Measurements from ENCODE around the gene ERG28.

ERG28 gene

GRCh38 chr14:75662966-75663365 lies 2.3 kb upstream of the ERG28 start:
- in situ Hi-C loops (cut with MboI; ENCODE audit: low sequenced_read_pairs): loop anchor here (25.0 kb wide), 1 partner anchor 351 kb away; no protein-coding TSS in a partner anchor

DNA sequence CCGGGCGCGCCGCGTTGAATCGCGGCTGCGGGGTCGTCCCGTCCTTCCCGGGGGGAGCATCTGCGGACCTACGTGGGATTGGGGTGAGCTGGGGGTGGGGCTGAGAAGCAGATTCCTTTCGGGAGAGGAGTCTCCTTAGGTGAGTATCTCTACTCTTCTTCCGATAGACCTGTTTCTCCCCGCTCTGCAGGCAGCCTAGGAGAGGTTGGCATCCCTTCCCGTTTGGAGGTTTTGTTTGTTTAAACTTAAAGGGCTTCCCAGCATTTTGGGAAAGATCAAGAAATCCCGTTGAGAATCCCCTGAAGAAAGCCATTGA lies 781 bp upstream of the ERG28 start:
- in situ Hi-C loops (cut with MboI; ENCODE audit: low sequenced_read_pairs): loop anchor here (25.0 kb wide), 1 partner anchor 349 kb away; no protein-coding TSS in a partner anchor

- in situ Hi-C loops (cut with MboI; ENCODE audit: low sequenced_read_pairs): loop anchor here (25.0 kb wide), 1 partner anchor 348 kb away; no protein-coding TSS in a partner anchor
Measured at GRCh38 chr14:75660238-75660629, 442 bp downstream of the ERG28 start.

DNA sequence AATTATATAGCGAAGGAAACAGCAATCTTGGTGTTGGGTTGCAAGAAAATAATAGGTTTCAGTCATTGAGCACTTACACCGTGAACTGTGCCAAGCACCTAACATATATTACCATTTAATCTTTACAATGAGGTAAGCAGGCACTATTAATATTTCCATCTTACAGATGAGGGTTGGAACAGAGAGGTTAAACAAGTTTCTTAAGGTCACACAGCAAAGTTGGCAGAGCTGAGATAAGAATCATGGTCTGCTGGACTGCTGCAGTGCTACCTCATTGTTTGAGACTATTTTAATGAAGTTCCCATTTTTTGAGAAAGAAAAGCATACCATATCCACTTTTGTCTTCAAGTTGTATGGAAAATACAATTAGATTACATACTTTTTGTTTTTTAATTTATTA lies 1.7 kb downstream of the ERG28 start:
- in situ Hi-C loops (cut with MboI; ENCODE audit: low sequenced_read_pairs): loop anchor here (10.0 to 25.0 kb wide), 2 partner anchors 84 to 347 kb away; partner anchors contain the start of gene FLVCR2

- in situ Hi-C loops (cut with MboI; ENCODE audit: low sequenced_read_pairs): loop anchor here (10.0 to 25.0 kb wide), 2 partner anchors 83 to 345 kb away; partner anchors contain the start of gene FLVCR2
Measured at GRCh38 chr14:75657331-75657730, 3.3 kb downstream of the ERG28 start.

- in situ Hi-C loops (cut with MboI; ENCODE audit: low sequenced_read_pairs): loop anchor here (10.0 to 25.0 kb wide), 2 partner anchors 80 to 343 kb away; partner anchors contain the start of gene FLVCR2
Measured at GRCh38 chr14:75655235-75655634, 5.4 kb downstream of the ERG28 start.

DNA sequence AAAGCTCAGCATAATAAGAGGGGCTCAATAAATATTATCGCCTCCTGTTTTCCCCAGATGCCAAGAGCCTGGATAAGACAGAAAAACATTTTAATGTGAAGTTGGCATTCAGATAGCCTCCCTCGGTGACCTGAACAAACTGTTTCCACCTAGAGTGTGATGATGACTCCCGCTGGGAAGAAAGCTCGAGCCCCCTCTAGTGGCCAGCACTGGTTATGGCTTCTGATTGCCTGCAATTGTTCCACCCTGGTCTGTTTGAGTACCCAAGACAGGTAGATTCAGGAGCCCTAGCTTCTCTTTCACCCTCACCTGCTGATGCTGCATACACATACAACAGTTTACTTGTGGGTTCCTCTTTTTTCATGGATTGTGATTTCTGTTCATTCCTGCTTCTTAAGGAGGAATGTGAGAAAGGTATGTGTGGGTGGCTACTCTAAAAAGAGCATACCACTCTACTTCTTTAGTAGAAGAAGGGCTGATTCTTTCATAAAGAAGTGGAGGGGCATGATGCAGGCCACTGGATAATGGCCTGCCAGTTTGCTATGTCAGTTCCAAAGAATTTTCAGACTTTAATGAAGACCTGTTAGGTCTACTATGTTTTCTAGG lies 6.4 kb downstream of the ERG28 start:
- in situ Hi-C loops (cut with MboI; ENCODE audit: low sequenced_read_pairs): loop anchor here (10.0 to 25.0 kb wide), 2 partner anchors 79 to 342 kb away; partner anchors contain the start of gene FLVCR2

DNA sequence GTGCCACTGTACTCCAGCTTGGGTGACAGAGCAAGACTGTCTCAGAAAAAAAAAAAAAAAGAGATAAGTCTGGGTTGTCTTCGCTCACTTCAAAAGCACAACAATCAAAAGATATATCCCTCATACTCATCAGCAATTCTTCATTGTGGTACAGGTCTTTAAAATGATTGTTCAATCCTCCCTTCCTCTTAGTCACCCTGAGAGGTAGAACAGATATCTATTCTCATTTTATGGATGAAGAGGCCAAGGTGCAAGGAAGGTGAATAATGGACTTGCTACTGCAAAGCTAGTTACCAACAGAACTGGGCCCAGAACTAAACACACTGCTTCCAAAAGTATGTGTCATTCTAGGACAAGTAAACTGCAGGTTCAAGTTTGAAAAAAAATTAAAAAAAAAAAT lies 7.1 kb downstream of the ERG28 start:
- in situ Hi-C loops (cut with MboI; ENCODE audit: low sequenced_read_pairs): loop anchor here (10.0 to 25.0 kb wide), 2 partner anchors 79 to 341 kb away; partner anchors contain the start of gene FLVCR2

- in situ Hi-C loops (cut with MboI; ENCODE audit: low sequenced_read_pairs): loop anchor here (10.0 to 25.0 kb wide), 2 partner anchors 76 to 338 kb away; partner anchors contain the start of gene FLVCR2
Measured at GRCh38 chr14:75650253-75651058, 10.2 kb downstream of the ERG28 start.

DNA sequence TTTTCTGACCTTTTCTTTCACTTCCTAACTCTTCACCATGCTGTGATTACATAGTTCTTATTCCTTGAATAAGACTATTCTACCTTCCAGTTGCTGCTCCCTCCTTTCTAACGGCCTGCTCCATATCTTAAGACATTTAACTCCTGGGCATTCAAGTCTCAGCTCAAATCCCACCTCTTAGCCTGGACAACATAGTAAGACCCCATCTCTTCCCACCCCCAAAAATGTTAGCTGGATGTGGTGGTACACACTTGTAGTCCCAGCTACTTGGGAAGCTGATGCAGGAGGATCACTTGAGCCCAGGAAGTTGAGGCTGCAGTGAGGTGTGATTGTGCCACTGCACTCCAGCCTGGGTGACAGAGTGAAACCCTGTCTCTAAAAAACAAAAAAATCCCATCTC lies 10.9 kb downstream of the ERG28 start:
- in situ Hi-C loops (cut with MboI; ENCODE audit: low sequenced_read_pairs): loop anchor here (10.0 to 25.0 kb wide), 2 partner anchors 75 to 337 kb away; partner anchors contain the start of gene FLVCR2

GRCh38 chr14:75649337-75649736 lies 11.3 kb downstream of the ERG28 start:
- in situ Hi-C loops (cut with MboI; ENCODE audit: low sequenced_read_pairs): no loop called here

GRCh38 chr14:75648066-75648838 lies 12.4 kb downstream of the ERG28 start:
- in situ Hi-C loops (cut with MboI; ENCODE audit: low sequenced_read_pairs): no loop called here

DNA sequence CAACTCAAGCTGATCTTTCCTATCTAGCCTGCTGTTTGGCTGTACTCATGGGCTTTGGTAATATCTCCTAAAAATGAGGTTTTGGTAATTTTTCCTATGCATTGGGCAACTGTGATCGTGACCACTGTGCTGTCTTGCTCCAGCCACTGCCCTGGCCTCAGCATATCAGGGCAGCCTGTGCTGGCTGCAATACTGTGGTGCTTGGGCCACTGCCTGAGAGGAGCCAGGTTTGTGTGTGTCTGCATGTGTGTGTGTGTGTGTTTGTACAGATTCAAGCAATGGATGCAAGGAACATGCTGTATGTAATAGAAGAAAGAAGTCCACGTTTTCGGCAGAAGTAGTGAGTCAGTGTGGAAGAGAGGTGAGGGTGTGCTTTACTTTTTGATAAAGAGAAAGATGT lies 13.0 kb downstream of the ERG28 start:
- in situ Hi-C loops (cut with MboI; ENCODE audit: low sequenced_read_pairs): no loop called here

DNA sequence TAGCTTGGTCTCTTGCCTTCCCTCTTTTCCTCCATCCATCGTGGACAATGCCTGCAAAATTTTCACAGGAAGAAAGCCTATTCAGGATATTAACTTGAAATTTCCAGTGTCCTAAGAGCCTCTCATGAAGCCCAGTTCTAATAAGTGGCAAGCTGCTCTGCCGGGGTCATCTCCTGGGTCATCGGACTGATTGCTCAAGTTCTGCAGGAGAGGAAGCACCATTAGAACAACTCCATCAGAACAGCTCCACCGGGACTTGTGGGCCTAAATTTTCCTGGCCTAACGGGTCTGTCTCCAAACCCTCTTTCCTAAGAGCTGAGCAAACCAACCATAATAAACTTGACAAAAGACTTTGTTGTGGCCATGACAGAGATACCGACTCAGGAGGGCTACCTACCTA lies 13.9 kb downstream of the ERG28 start:
- in situ Hi-C loops (cut with MboI; ENCODE audit: low sequenced_read_pairs): no loop called here

- in situ Hi-C loops (cut with MboI; ENCODE audit: low sequenced_read_pairs): no loop called here
Measured at GRCh38 chr14:75645056-75645455, 15.6 kb downstream of the ERG28 start.

DNA sequence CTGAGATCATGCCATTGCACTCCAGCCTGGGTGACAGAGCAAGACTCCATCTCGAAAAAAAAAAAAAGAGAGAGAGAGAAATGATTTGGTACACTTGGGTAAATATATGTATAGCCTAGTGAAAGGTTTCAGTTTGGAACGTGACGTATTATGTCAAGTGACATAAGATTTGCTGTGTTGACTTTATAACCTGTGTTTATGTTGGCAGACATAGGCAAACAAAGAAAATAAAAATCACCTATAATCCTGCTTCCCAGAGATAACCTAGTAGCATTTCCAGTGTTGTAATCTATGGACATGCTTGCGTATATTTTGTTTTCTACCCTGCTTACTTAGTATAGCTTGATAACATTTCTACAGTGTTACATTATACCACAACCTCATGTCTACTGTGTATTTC lies 16.7 kb downstream of the ERG28 start:
- in situ Hi-C loops (cut with MboI; ENCODE audit: low sequenced_read_pairs): no loop called here

DNA sequence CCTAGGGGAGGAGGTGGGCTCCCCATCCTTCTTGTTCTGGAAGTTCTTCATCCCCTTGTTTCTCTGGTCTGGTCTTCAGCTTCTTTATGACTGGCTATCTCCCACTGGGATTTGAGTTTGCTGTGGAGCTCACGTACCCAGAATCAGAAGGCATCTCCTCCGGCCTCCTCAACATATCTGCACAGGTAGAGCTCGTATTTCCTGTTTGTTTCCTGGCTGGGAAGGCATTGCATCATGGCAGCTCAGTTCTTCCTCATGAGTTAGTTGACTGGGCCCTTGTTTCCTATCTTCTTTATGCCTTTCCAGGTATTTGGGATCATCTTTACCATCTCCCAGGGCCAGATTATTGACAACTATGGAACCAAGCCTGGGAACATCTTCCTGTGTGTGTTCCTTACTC lies 19.8 kb downstream of the ERG28 start:
- in situ Hi-C loops (cut with MboI; ENCODE audit: low sequenced_read_pairs): no loop called here

DNA sequence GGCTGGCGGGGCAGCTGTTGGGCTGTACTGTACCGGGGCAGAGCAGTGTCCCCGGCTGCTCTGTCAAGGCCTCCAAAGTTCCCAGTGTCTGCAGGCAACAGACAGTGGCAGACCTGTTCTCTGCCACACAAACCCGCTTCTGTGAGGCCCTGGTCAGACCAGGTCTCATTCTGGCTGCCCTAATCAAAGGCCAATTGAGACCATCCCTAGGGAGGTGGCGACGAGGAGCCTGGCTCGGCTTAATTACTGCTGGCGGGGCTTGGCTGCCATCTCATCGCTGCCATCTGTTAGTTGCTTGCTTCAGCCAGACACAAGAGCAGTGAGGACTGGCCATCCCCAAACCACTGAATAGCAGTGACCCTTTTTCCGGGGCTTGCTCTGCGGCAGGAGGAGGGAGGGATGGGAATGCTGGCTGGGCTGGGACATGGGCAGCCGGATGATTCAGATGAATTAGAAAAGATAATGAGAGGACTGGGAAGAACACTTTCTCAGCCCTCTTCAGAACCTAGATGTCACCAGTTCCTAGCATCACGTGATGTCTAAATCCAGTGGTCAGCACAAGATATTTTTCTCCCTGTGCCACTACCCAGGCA lies 24.5 kb downstream of the ERG28 start:
- in situ Hi-C loops (cut with MboI; ENCODE audit: low sequenced_read_pairs): no loop called here

DNA sequence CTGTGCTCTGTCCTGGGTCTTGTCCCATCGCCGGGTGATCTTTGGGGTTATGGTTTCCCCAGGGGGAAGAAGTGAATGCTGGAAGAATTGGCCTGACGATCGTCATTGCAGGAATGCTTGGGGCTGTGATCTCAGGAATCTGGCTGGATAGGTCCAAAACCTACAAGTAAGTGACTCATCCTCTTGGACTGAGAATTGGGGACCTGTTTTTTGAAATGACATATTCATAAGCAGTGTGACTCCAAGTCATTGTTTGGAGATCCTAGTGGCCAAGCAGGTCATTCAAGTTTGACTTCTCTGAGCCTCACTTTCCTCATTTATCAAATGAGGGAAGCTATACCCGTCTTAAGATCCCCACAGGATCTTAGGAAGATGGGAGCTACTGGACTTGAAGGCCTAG lies 25.8 kb downstream of the ERG28 start:
- in situ Hi-C loops (cut with MboI; ENCODE audit: low sequenced_read_pairs): no loop called here

DNA sequence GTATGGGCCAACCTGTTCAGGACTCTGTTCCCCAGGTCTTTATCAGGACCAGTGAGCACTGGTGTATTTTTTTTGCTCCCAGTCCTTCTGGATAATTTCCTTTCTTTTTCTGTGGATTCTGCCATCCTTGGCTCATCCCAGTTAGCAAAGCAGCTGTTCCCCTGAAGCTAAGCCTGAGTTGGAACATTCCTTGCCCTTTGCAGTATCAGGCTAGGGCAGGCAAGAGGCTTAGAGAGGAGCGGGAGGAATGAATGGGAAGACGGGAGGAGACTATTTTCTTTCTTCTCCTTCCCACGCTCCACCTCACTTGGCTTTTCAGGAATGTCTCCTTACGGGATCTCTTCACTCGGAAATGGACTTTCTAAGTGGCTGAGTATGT lies 29.2 kb downstream of the ERG28 start:
- in situ Hi-C loops (cut with MboI; ENCODE audit: low sequenced_read_pairs): no loop called here
